ENCODE data around the gene PLXNA4.

- TF ChIP-seq POLR2AphosphoS5 (IDR thresholded peaks at IDR 0.05; ENCODE audit: low read depth, low read length): no peak
- TF ChIP-seq POLR2A (IDR thresholded peaks at IDR 0.05; ENCODE audit: low read depth, low read length): no peak
Observed at GRCh38 chr7:132423594-132424200, 152.6 kb downstream of the PLXNA4 start.

All from GM12892 (cell line).